ENCODE results near the gene KRTAP5-8. TPM values are rescaled to one million over a fixed set of nuclear protein-coding genes. Genes with fewer than 3 reads are reported as not detected.

Gene KRTAP5-8
- total RNA-seq, 1 donor from 2014 or later: not detected

GRCh38 chr11:71542382-71542781 lies 4.6 kb downstream of the KRTAP5-8 start:
- H3K9me3 Mint-ChIP-seq: peaks cover 16% of the 10 kb centered on the region
- H3K36me3 Mint-ChIP-seq (ENCODE audit: low read depth): no peaks in the 10 kb centered on the region
- intact Hi-C loops (cut with micrococcal nuclease): no loop called here
- H3K4me3 Mint-ChIP-seq (ENCODE audit: low read depth): no peak overlapping the region
- DNase-seq (ENCODE audit: low spot score): no peak
- no peaks in the 10 kb centered on the region for H3K27me3 Mint-ChIP-seq (ENCODE audit: low read depth)
- H3K4me1 Mint-ChIP-seq (ENCODE audit: low read depth): peaks cover 6% of the 10 kb centered on the region
- no peak overlapping the region for H3K27ac Mint-ChIP-seq

GRCh38 chr11:71542879-71543777 lies 5.3 kb downstream of the KRTAP5-8 start:
- peaks cover 16% of the 10 kb centered on the region for H3K9me3 Mint-ChIP-seq
- H3K36me3 Mint-ChIP-seq (ENCODE audit: low read depth): no peaks in the 10 kb centered on the region
- no peaks in the 10 kb centered on the region for H3K27me3 Mint-ChIP-seq (ENCODE audit: low read depth)
- DNase-seq (ENCODE audit: low spot score): no peak
- H3K4me3 Mint-ChIP-seq (ENCODE audit: low read depth): no peak overlapping the region
- H3K4me1 Mint-ChIP-seq (ENCODE audit: low read depth): peaks cover 6% of the 10 kb centered on the region
- intact Hi-C loops (cut with micrococcal nuclease): no loop called here
- no peak overlapping the region for H3K27ac Mint-ChIP-seq

GRCh38 chr11:71543866-71544265 lies 6.0 kb downstream of the KRTAP5-8 start:
- H3K4me1 Mint-ChIP-seq (ENCODE audit: low read depth): peaks cover 6% of the 10 kb centered on the region
- no peak for DNase-seq (ENCODE audit: low spot score)
- H3K27me3 Mint-ChIP-seq (ENCODE audit: low read depth): no peaks in the 10 kb centered on the region
- intact Hi-C loops (cut with micrococcal nuclease): no loop called here
- no peaks in the 10 kb centered on the region for H3K36me3 Mint-ChIP-seq (ENCODE audit: low read depth)
- no peak overlapping the region for H3K27ac Mint-ChIP-seq
- peaks cover 16% of the 10 kb centered on the region for H3K9me3 Mint-ChIP-seq
- no peak overlapping the region for H3K4me3 Mint-ChIP-seq (ENCODE audit: low read depth)

- H3K9me3 Mint-ChIP-seq: peaks cover 16% of the 10 kb centered on the region
- H3K27me3 Mint-ChIP-seq (ENCODE audit: low read depth): peaks cover 2% of the 10 kb centered on the region
- no peak overlapping the region for H3K4me3 Mint-ChIP-seq (ENCODE audit: low read depth)
- no peak for DNase-seq (ENCODE audit: low spot score)
- no peaks in the 10 kb centered on the region for H3K36me3 Mint-ChIP-seq (ENCODE audit: low read depth)
- H3K27ac Mint-ChIP-seq: no peak overlapping the region
- peaks cover 6% of the 10 kb centered on the region for H3K4me1 Mint-ChIP-seq (ENCODE audit: low read depth)
- intact Hi-C loops (cut with micrococcal nuclease): no loop called here
Measured at GRCh38 chr11:71544525-71545214, 6.8 kb downstream of the KRTAP5-8 start.

GRCh38 chr11:71545405-71545966 lies 7.7 kb downstream of the KRTAP5-8 start:
- no peak for DNase-seq (ENCODE audit: low spot score)
- Mint-ChIP-seq H3K27me3 (ENCODE audit: low read depth) (peaks cover 5% of the 10 kb centered on the region), H3K36me3 (ENCODE audit: low read depth) (no peaks in the 10 kb centered on the region), H3K9me3 (peaks cover 16% of the 10 kb centered on the region), H3K4me3 (ENCODE audit: low read depth) (no peak overlapping the region), H3K4me1 (ENCODE audit: low read depth) (peaks cover 6% of the 10 kb centered on the region), H3K27ac (no peak overlapping the region)
- intact Hi-C loops (cut with micrococcal nuclease): no loop called here

- H3K4me1 Mint-ChIP-seq (ENCODE audit: low read depth): peaks cover 6% of the 10 kb centered on the region
- intact Hi-C loops (cut with micrococcal nuclease): no loop called here
Measured at GRCh38 chr11:71548120-71548519, 10.3 kb downstream of the KRTAP5-8 start, which contains the start of gene KRTAP5-9. KRTAP5-9 (plus strand) TSS chr11:71548420; CDS start chr11:71548658, 238 bp downstream.

GRCh38 chr11:71548716-71549151 lies 10.9 kb downstream of the KRTAP5-8 start:
- H3K4me3 Mint-ChIP-seq (ENCODE audit: low read depth): no peak overlapping the region
- intact Hi-C loops (cut with micrococcal nuclease): no loop called here
- H3K27me3 Mint-ChIP-seq (ENCODE audit: low read depth): peaks cover 6% of the 10 kb centered on the region
- DNase-seq (ENCODE audit: low spot score): no peak
- H3K27ac Mint-ChIP-seq: no peak overlapping the region
- no peaks in the 10 kb centered on the region for H3K9me3 Mint-ChIP-seq
- peaks cover 2% of the 10 kb centered on the region for H3K4me1 Mint-ChIP-seq (ENCODE audit: low read depth)
- H3K36me3 Mint-ChIP-seq (ENCODE audit: low read depth): no peaks in the 10 kb centered on the region

More at GRCh38 chr11:71548120-71548519, 10.3 kb downstream of the KRTAP5-8 start, which contains the start of gene KRTAP5-9:
- Mint-ChIP-seq H3K27me3 (ENCODE audit: low read depth) (peaks cover 6% of the 10 kb centered on the region), H3K36me3 (ENCODE audit: low read depth) (no peaks in the 10 kb centered on the region), H3K27ac (no peak within 1 kb of the TSS), H3K4me3 (ENCODE audit: low read depth) (no peak within 1 kb of the TSS), H3K9me3 (no peaks in the 10 kb centered on the region)
- no peak for DNase-seq (ENCODE audit: low spot score)

GRCh38 chr11:71551711-71552110 lies 13.9 kb downstream of the KRTAP5-8 start:
- intact Hi-C loops (cut with micrococcal nuclease): no loop called here
- Mint-ChIP-seq H3K4me1 (ENCODE audit: low read depth) (no peaks in the 10 kb centered on the region), H3K27ac (no peak overlapping the region), H3K27me3 (ENCODE audit: low read depth) (peaks cover 6% of the 10 kb centered on the region), H3K36me3 (ENCODE audit: low read depth) (no peaks in the 10 kb centered on the region), H3K9me3 (no peaks in the 10 kb centered on the region), H3K4me3 (ENCODE audit: low read depth) (no peak overlapping the region)
- no peak for DNase-seq (ENCODE audit: low spot score)

GRCh38 chr11:71554996-71555395 lies 17.2 kb downstream of the KRTAP5-8 start:
- H3K4me1 Mint-ChIP-seq (ENCODE audit: low read depth): no peaks in the 10 kb centered on the region
- no peak overlapping the region for H3K27ac Mint-ChIP-seq
- no peaks in the 10 kb centered on the region for H3K9me3 Mint-ChIP-seq
- intact Hi-C loops (cut with micrococcal nuclease): no loop called here
- H3K4me3 Mint-ChIP-seq (ENCODE audit: low read depth): no peak overlapping the region
- DNase-seq (ENCODE audit: low spot score): no peak
- H3K36me3 Mint-ChIP-seq (ENCODE audit: low read depth): no peaks in the 10 kb centered on the region
- H3K27me3 Mint-ChIP-seq (ENCODE audit: low read depth): peaks cover 11% of the 10 kb centered on the region

- H3K4me3 Mint-ChIP-seq (ENCODE audit: low read depth): no peak overlapping the region
- H3K27me3 Mint-ChIP-seq (ENCODE audit: low read depth): peaks cover 11% of the 10 kb centered on the region
- H3K4me1 Mint-ChIP-seq (ENCODE audit: low read depth): no peaks in the 10 kb centered on the region
Measured at GRCh38 chr11:71555508-71555907, 17.7 kb downstream of the KRTAP5-8 start.

GRCh38 chr11:71556018-71556417 lies 18.2 kb downstream of the KRTAP5-8 start:
- intact Hi-C loops (cut with micrococcal nuclease): no loop called here
- Mint-ChIP-seq H3K4me3 (ENCODE audit: low read depth) (no peak overlapping the region), H3K36me3 (ENCODE audit: low read depth) (no peaks in the 10 kb centered on the region), H3K27ac (no peak overlapping the region), H3K4me1 (ENCODE audit: low read depth) (no peaks in the 10 kb centered on the region), H3K9me3 (no peaks in the 10 kb centered on the region), H3K27me3 (ENCODE audit: low read depth) (peaks cover 13% of the 10 kb centered on the region)
- no peak for DNase-seq (ENCODE audit: low spot score)

More at GRCh38 chr11:71555508-71555907, 17.7 kb downstream of the KRTAP5-8 start:
- Mint-ChIP-seq H3K36me3 (ENCODE audit: low read depth) (no peaks in the 10 kb centered on the region), H3K27ac (no peak overlapping the region), H3K9me3 (no peaks in the 10 kb centered on the region)
- no peak for DNase-seq (ENCODE audit: low spot score)
- intact Hi-C loops (cut with micrococcal nuclease): no loop called here

GRCh38 chr11:71557257-71557656 lies 19.4 kb downstream of the KRTAP5-8 start:
- Mint-ChIP-seq H3K27me3 (ENCODE audit: low read depth) (peaks cover 20% of the 10 kb centered on the region), H3K27ac (no peak overlapping the region), H3K4me1 (ENCODE audit: low read depth) (no peaks in the 10 kb centered on the region), H3K4me3 (ENCODE audit: low read depth) (no peak overlapping the region), H3K36me3 (ENCODE audit: low read depth) (no peaks in the 10 kb centered on the region), H3K9me3 (no peaks in the 10 kb centered on the region)
- no peak for DNase-seq (ENCODE audit: low spot score)
- intact Hi-C loops (cut with micrococcal nuclease): no loop called here
